ENCODE results near the gene PINK1. TPM values are rescaled to one million over a fixed set of nuclear protein-coding genes. Genes with fewer than 3 reads are reported as not detected.
"Not testable (repeated sequence)": the region's sequence is repeated elsewhere in the genome, so short reads cannot be mapped to it uniquely, and the experiment has no call there.

The PINK1 gene
- total RNA-seq, 3 donors from 2014 or later: 92.1 to 146 (median 94.1) TPM

GRCh38 chr1:20602851-20603450 is 30.3 kb upstream of the PINK1 start:
- no peaks in the 10 kb centered on the region for H3K36me3 ChIP-seq

GRCh38 chr1:20603504-20604464 is 29.5 kb upstream of the PINK1 start:
- no peak overlapping the region for H3K27ac ChIP-seq
- no peaks in the 10 kb centered on the region for H3K4me1 ChIP-seq
- no peak overlapping the region for H3K4me3 ChIP-seq
- TF ChIP-seq POLR2AphosphoS5 (IDR thresholded peaks at IDR 0.05): no peak
- no peak for TF ChIP-seq CTCF (IDR thresholded peaks at IDR 0.05)
- TF ChIP-seq POLR2A (IDR thresholded peaks at IDR 0.05): no peak
- intact Hi-C loops (cut with DNase I; ENCODE audit: low total_unique reads): no loop called here
- no peaks in the 10 kb centered on the region for H3K36me3 ChIP-seq
- no peaks in the 10 kb centered on the region for H3K9me3 ChIP-seq
- DNase-seq (ENCODE audit: low spot score in 2 of 2): no peak
- H3K27me3 ChIP-seq: no peaks in the 10 kb centered on the region

More at GRCh38 chr1:20602851-20603450, 30.3 kb upstream of the PINK1 start:
- no peak overlapping the region for H3K27ac ChIP-seq
- H3K4me3 ChIP-seq: no peak overlapping the region
- no peaks in the 10 kb centered on the region for H3K4me1 ChIP-seq
- TF ChIP-seq CTCF (IDR thresholded peaks at IDR 0.05): no peak
- no peaks in the 10 kb centered on the region for H3K27me3 ChIP-seq
- DNase-seq (ENCODE audit: low spot score in 2 of 2): no peak
- H3K9me3 ChIP-seq: no peaks in the 10 kb centered on the region
- intact Hi-C loops (cut with DNase I; ENCODE audit: low total_unique reads): no loop called here

GRCh38 chr1:20604678-20605077 is 28.6 kb upstream of the PINK1 start:
- H3K27ac ChIP-seq: no peak overlapping the region
- H3K9me3 ChIP-seq: no peaks in the 10 kb centered on the region
- DNase-seq (ENCODE audit: low spot score in 2 of 2): no peak
- no peaks in the 10 kb centered on the region for H3K36me3 ChIP-seq
- no peaks in the 10 kb centered on the region for H3K27me3 ChIP-seq
- H3K4me1 ChIP-seq: no peaks in the 10 kb centered on the region
- TF ChIP-seq CTCF (IDR thresholded peaks at IDR 0.05): no peak
- no peak for TF ChIP-seq POLR2AphosphoS5 (IDR thresholded peaks at IDR 0.05)
- TF ChIP-seq POLR2A (IDR thresholded peaks at IDR 0.05): no peak
- intact Hi-C loops (cut with DNase I; ENCODE audit: low total_unique reads): no loop called here
- no peak overlapping the region for H3K4me3 ChIP-seq

- intact Hi-C loops (cut with DNase I; ENCODE audit: low total_unique reads); H3K4me3 ChIP-seq; H3K36me3 ChIP-seq; H3K9me3 ChIP-seq; H3K27me3 ChIP-seq; DNase-seq (ENCODE audit: low spot score in 2 of 2); H3K4me1 ChIP-seq: not testable (repeated sequence)
- peak overlapping the region in 1 of 2 donors; percentile 61 for H3K27ac ChIP-seq
Observed at GRCh38 chr1:20606801-20607570, 26.3 kb upstream of the PINK1 start.

- H3K27ac ChIP-seq: no peak overlapping the region
- intact Hi-C loops (cut with DNase I; ENCODE audit: low total_unique reads): no loop called here
- no peaks in the 10 kb centered on the region for H3K9me3 ChIP-seq
- TF ChIP-seq POLR2AphosphoS5 (IDR thresholded peaks at IDR 0.05) (no peak), CTCF (IDR thresholded peaks at IDR 0.05) (no peak), POLR2A (IDR thresholded peaks at IDR 0.05) (no peak)
- H3K27me3 ChIP-seq: no peaks in the 10 kb centered on the region
- no peak for DNase-seq (ENCODE audit: low spot score in 2 of 2)
- no peak overlapping the region for H3K4me3 ChIP-seq
- no peaks in the 10 kb centered on the region for H3K4me1 ChIP-seq
- H3K36me3 ChIP-seq: no peaks in the 10 kb centered on the region
Observed at GRCh38 chr1:20609541-20609940, 23.7 kb upstream of the PINK1 start.
